OCI-LY1 (cell line): ENCODE data around the gene BNIP1.
"Not testable (repeated sequence)": the region's sequence is repeated elsewhere in the genome, so short reads cannot be mapped to it uniquely, and the experiment has no call there.

Experiments
- H2AFZ ChIP-seq: fragments of 200-600 bp; sonication (generic), shearing (Covaris generic); 2 replicates; pipeline ENCODE4 v1.6.0; 2014; ENCODE audit warnings: antibody characterized with exemption, mild to moderate bottlenecking, low read length
- H3F3A ChIP-seq: fragments of 200-600 bp; sonication (generic), shearing (Covaris generic); 2 replicates; pipeline ENCODE4 v1.6.0; 2014; ENCODE audit warnings: mild to moderate bottlenecking, antibody characterized with exemption, low read length, moderate library complexity; ENCODE audit not compliant: insufficient read depth
- H3K27ac ChIP-seq: fragments of 200-600 bp; sonication (generic); 2 replicates; pipeline ENCODE4 v1.5.1; 2014; ENCODE audit warnings: low read length, mixed run types, mild to moderate bottlenecking, low read depth; ENCODE audit not compliant: poor library complexity, severe bottlenecking
- H3K27me3 ChIP-seq: fragments of 200-600 bp; sonication (generic); 2 replicates; pipeline ENCODE4 v1.6.0; 2014; ENCODE audit warnings: antibody characterized with exemption, mild to moderate bottlenecking, low read length, moderate library complexity; ENCODE audit not compliant: insufficient read depth
- H3K36me3 ChIP-seq: fragments of 200-600 bp; sonication (generic); 2 replicates; pipeline ENCODE4 v1.6.1; 2014; ENCODE audit warnings: mild to moderate bottlenecking, antibody characterized with exemption, low read length, moderate library complexity, mixed read lengths; ENCODE audit not compliant: insufficient read depth
- H3K4me1 ChIP-seq: fragments of 200-600 bp; sonication (generic); 2 replicates; pipeline ENCODE4 v1.5.1; 2014; ENCODE audit warnings: mild to moderate bottlenecking, low read length, moderate library complexity; ENCODE audit not compliant: insufficient read depth, severe bottlenecking
- H3K4me2 ChIP-seq: fragments of 200-600 bp; sonication (generic), shearing (Covaris generic); 2 replicates; pipeline ENCODE4 v1.6.1; 2014; ENCODE audit warnings: low read length
- H3K4me3 ChIP-seq: fragments of 200-600 bp; sonication (generic); 2 replicates; pipeline ENCODE4 v1.5.1; 2014; ENCODE audit warnings: low read length, low read depth, mild to moderate bottlenecking, mixed read lengths; ENCODE audit not compliant: poor library complexity, severe bottlenecking
- H3K79me2 ChIP-seq: fragments of 200-600 bp; shearing (Covaris generic); 2 replicates; pipeline ENCODE4 v1.6.1; 2016; ENCODE audit warnings: mixed run types, low read length, mixed read lengths; ENCODE audit not compliant: insufficient read depth
- H3K9ac ChIP-seq: fragments of 200-600 bp; sonication (generic), shearing (Covaris generic); 2 replicates; pipeline ENCODE4 v1.6.1; 2014; ENCODE audit warnings: mild to moderate bottlenecking, low read length, mixed read lengths
- H3K9me2 ChIP-seq: fragments of 200-600 bp; sonication (generic), shearing (Covaris generic); 2 replicates; pipeline ENCODE4 v1.6.1; 2014; ENCODE audit warnings: low read depth, mild to moderate bottlenecking, low read length, mixed read lengths
- H3K9me3 ChIP-seq: fragments of 200-600 bp; shearing (Covaris generic); 2 replicates; pipeline ENCODE4 v1.6.1; 2014; ENCODE audit warnings: low read length, mixed read lengths
- H4K20me1 ChIP-seq: fragments of 200-600 bp; sonication (generic), shearing (Covaris generic); 2 replicates; pipeline ENCODE4 v1.6.0; 2016; ENCODE audit warnings: mild to moderate bottlenecking, low read length; ENCODE audit not compliant: insufficient read depth
- EZH2 ChIP-seq: fragments of 200-600 bp; sonication (generic), shearing (Covaris generic); IDR thresholded peaks from 2 replicates; pipeline ENCODE4 v1.8.0; 2017; ENCODE audit warnings: borderline replicate concordance, mixed run types, mild to moderate bottlenecking, antibody characterized with exemption, low read length, moderate library complexity, mixed read lengths
- TF ChIP-seq, protein P1 (sequence below): fragments of 200-600 bp; sonication (generic), shearing (Covaris generic); IDR thresholded peaks from 2 replicates; pipeline ENCODE4 v1.5.1; 2017; ENCODE audit warnings: mild to moderate bottlenecking, antibody characterized with exemption, low read length, moderate library complexity, mixed read lengths

The BNIP1 gene

DNA sequence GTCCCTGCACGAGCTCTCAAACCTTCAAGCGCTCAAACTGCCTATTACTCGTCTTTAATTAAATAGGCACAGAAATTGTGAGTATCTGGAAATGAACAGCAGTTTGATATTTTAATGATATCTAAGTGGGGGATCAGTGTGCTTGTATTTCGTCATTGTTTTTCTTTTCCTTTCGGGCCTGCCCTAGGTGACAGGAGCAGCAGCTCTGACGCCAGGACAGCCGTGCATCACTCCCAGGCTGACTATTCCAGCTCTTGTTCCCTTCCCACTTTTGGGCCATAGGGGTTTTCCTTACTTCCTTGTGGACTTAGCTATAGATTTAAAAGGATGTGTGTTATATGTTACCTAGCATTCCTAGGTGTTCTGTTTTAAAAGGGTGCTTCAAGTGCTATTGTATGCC, 9.5 kb downstream of the BNIP1 start:
- H3K9me3 ChIP-seq: 0 out of 2 replicates have a peak, but pooled peaks cover under 1% of the 10 kb centered on the region
- no peaks in the 10 kb centered on the region for H4K20me1 ChIP-seq
- no peak overlapping the region for H3K4me3 ChIP-seq
- no peaks in the 10 kb centered on the region for H3K9me2 ChIP-seq
- no peak overlapping the region for H3K4me2 ChIP-seq
- peaks cover 62% of the 10 kb centered on the region for H3K36me3 ChIP-seq
- H3K27me3 ChIP-seq: no peaks in the 10 kb centered on the region
- no peaks in the 10 kb centered on the region for H3K4me1 ChIP-seq
- H2AFZ ChIP-seq: no peak overlapping the region
- H3K9ac ChIP-seq: no peak overlapping the region
- no peak for TF ChIP-seq EZH2
- TF ChIP-seq, protein P1, sequence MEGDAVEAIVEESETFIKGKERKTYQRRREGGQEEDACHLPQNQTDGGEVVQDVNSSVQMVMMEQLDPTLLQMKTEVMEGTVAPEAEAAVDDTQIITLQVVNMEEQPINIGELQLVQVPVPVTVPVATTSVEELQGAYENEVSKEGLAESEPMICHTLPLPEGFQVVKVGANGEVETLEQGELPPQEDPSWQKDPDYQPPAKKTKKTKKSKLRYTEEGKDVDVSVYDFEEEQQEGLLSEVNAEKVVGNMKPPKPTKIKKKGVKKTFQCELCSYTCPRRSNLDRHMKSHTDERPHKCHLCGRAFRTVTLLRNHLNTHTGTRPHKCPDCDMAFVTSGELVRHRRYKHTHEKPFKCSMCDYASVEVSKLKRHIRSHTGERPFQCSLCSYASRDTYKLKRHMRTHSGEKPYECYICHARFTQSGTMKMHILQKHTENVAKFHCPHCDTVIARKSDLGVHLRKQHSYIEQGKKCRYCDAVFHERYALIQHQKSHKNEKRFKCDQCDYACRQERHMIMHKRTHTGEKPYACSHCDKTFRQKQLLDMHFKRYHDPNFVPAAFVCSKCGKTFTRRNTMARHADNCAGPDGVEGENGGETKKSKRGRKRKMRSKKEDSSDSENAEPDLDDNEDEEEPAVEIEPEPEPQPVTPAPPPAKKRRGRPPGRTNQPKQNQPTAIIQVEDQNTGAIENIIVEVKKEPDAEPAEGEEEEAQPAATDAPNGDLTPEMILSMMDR: no peak
- no peaks in the 10 kb centered on the region for H3F3A ChIP-seq
- H3K27ac ChIP-seq: no peak overlapping the region
- H3K79me2 ChIP-seq: no peaks in the 10 kb centered on the region

DNA sequence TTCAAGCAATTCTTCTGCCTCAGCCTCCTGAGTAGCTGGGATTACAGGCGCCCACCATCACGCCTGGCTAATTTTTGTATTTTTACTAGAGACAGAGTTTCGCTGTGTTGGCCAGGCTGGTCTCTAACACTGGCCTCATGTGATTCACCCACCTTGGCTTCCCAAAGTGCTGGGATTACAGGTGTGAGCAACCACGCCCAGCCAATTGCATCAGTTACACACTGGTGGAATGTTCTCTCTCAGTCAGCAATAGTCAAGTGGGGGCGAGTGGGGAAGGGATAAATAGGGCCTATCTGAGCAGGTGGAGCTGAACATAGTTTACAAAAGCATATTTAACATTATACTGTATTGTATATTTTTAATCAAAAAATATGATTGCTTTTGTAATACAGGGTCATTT, 10.3 kb downstream of the BNIP1 start:
- not testable (repeated sequence) for H3F3A ChIP-seq, H3K27ac ChIP-seq, H3K79me2 ChIP-seq, H3K4me1 ChIP-seq, H4K20me1 ChIP-seq, H3K9ac ChIP-seq, H3K9me2 ChIP-seq, H3K4me2 ChIP-seq, H2AFZ ChIP-seq, H3K4me3 ChIP-seq, H3K27me3 ChIP-seq, H3K9me3 ChIP-seq
- H3K36me3 ChIP-seq: peaks cover 59% of the 10 kb centered on the region

DNA sequence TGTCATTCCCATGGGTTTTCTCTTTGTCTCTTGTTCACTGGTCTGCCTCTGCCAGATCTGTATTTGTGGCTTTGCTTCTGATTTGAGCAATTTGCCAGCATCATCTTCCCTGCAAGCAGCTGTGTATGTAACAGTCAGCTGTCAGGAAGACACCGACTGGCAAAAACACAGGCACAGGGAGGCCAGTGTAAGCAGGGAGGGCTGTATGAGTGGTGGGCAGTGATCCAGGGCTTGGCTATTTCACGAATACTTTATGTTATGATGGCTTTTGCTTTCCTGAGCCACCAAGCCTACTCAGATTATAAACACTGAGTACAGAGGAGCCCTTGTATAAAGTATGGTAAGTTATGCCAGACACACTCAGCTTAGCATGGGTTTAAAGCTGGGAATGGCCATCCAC, 11.6 kb downstream of the BNIP1 start:
- no peaks in the 10 kb centered on the region for H3K9me3 ChIP-seq
- no peak overlapping the region for H3K4me2 ChIP-seq
- no peaks in the 10 kb centered on the region for H3K9me2 ChIP-seq
- H3K27me3 ChIP-seq: no peaks in the 10 kb centered on the region
- no peaks in the 10 kb centered on the region for H3K4me1 ChIP-seq
- H3F3A ChIP-seq: no peaks in the 10 kb centered on the region
- H3K36me3 ChIP-seq: peaks cover 59% of the 10 kb centered on the region
- H2AFZ ChIP-seq: no peak overlapping the region
- H3K79me2 ChIP-seq: no peaks in the 10 kb centered on the region
- no peaks in the 10 kb centered on the region for H4K20me1 ChIP-seq
- H3K9ac ChIP-seq: no peak overlapping the region
- H3K4me3 ChIP-seq: no peak overlapping the region
- no peak overlapping the region for H3K27ac ChIP-seq
- TF ChIP-seq, protein P1: no peak
- no peak for TF ChIP-seq EZH2

DNA sequence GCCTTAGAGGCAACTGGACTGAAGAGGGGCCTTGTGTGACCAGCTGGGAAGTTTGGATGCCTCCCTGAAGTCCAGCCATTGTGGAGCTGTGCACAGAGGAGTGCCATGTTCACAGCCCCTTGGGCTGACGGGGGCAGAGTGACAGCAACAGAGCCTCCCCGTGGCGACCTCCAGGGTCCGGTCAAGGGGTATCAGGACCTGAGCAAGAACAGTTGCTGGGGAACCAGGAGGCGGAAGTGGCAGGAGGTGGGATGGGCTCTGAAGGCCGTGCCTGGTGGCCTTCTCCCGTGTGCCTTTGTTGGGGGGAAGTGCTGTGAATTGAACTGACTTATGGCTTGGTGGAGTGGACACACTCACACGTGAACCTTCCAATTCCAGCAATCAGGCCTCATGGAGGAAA, 14.0 kb downstream of the BNIP1 start:
- TF ChIP-seq, protein P1: no peak
- no peak for TF ChIP-seq EZH2
- Histone ChIP-seq H4K20me1 (no peaks in the 10 kb centered on the region), H3K9me3 (no peaks in the 10 kb centered on the region), H3K9ac (no peak overlapping the region), H3K9me2 (no peaks in the 10 kb centered on the region), H2AFZ (no peak overlapping the region), H3K79me2 (no peaks in the 10 kb centered on the region), H3K27ac (no peak overlapping the region), H3K4me1 (peaks cover 5% of the 10 kb centered on the region), H3K27me3 (no peaks in the 10 kb centered on the region), H3K4me2 (no peak overlapping the region), H3F3A (no peaks in the 10 kb centered on the region), H3K36me3 (peaks cover 62% of the 10 kb centered on the region), H3K4me3 (no peak overlapping the region)
